ENCODE measurements around the gene CECR2. TPM values are rescaled to one million over a fixed set of nuclear protein-coding genes. Genes with fewer than 3 reads are reported as not detected.

CECR2 gene
- total RNA-seq, 1 experiment from 2014 or later, result 111 TPM

- H3K4me3 Mint-ChIP-seq, result no peak overlapping the region
- H3K27ac Mint-ChIP-seq, result peak overlapping the region; percentile 83
- TF ChIP-seq ZNF425 (CRISPR knock-in tag; conservative IDR thresholded peaks at IDR 0.05) (no peak), E2F1 (CRISPR knock-in tag; IDR thresholded peaks at IDR 0.05) (no peak), ARID4B (CRISPR knock-in tag; IDR thresholded peaks at IDR 0.05; ENCODE audit: borderline replicate concordance) (no peak), HMGA2 (CRISPR knock-in tag; IDR thresholded peaks at IDR 0.05) (no peak), JUN (CRISPR knock-in tag; IDR thresholded peaks at IDR 0.05) (no peak), STAT6 (CRISPR knock-in tag; conservative IDR thresholded peaks at IDR 0.05; ENCODE audit: low read depth) (no peak), AR (CRISPR knock-in tag; IDR thresholded peaks at IDR 0.05) (no peak), MXD4 (CRISPR knock-in tag; IDR thresholded peaks at IDR 0.05; ENCODE audit: borderline replicate concordance) (no peak), ATF3 (CRISPR knock-in tag; conservative IDR thresholded peaks at IDR 0.05) (no peak), FOXP1 (CRISPR knock-in tag; IDR thresholded peaks at IDR 0.05; ENCODE audit: borderline replicate concordance) (no peak), MYBL2 (CRISPR knock-in tag; IDR thresholded peaks at IDR 0.05) (no peak), USF1 (CRISPR knock-in tag; IDR thresholded peaks at IDR 0.05) (no peak)
- DNase-seq (ENCODE audit: low spot score) (no peak), ATAC-seq (no peak)
- ChIA-PET CTCF (interaction anchor here (0.8 to 2.2 kb wide), 13 partner anchors 16 to 248 kb away, joined by 3 to 14 read pairs (median 4); no protein-coding TSS in a partner anchor), POLR2A (interaction anchor here (1.4 kb wide), 1 partner anchor 51 kb away, joined by 4 read pairs; the partner anchor contains the start of gene CECR2)
- peaks cover 76% of the 10 kb centered on the region for H3K4me1 Mint-ChIP-seq
- peaks cover 7% of the 10 kb centered on the region for H3K36me3 Mint-ChIP-seq
- H3K9me3 Mint-ChIP-seq, result no peaks in the 10 kb centered on the region
- no peaks in the 10 kb centered on the region for H3K27me3 Mint-ChIP-seq (ENCODE audit: low read depth)
These were observed 50.1 kb downstream of the CECR2 start for GRCh38 chr22:17419348-17419747.

Data from WTC11 (cell line).